ENCODE results near the gene SYNE2. TPM values are rescaled to one million over a fixed set of nuclear protein-coding genes. Genes with fewer than 3 reads are reported as not detected.
A peak's percentile ranks its signal among the peaks of the same experiment; 100 is the strongest.

The SYNE2 gene
- total RNA-seq, 1 experiment from 2014 or later, result 67.4 TPM

DNA sequence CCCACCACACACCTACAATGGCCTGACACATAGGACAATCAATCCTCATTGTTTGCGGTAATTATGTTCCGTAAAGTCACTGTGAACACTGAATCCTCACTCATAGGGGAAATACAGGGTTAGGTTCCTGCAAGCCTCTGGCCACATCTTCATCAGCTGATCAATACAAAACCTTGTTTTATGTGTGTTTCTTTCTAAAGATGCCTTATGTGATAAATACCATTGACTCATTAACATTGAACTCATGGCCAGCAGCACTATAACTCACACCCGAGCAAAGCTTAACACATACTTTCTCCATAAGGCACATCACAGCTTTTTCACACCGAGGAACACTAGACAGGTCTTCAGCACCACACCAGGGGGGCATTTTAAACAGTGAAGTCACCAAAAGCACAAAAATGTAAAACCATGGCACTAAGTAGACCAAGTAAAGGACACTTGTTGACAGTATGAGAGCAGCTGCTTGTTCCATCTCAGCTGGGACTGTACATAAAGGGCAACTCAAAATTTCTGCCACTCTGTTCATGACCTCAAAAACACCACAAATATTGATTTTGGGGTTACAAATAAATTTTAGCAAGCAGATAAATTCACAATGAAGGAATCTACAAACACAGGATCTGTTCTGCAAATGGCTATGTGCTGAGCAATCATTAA, 380.9 kb downstream of the SYNE2 start:
- peaks cover 28% of the 10 kb centered on the region for H3K36me3 Mint-ChIP-seq (ENCODE audit: insufficient read depth, unreplicated experiment)
- ChIA-PET POLR2A (interaction anchor here (0.6 to 0.7 kb wide), 2 partner anchors 67 to 76 kb away, joined by 3 read pairs; no protein-coding TSS in a partner anchor), CTCF (no interaction called here)
- H3K4me3 Mint-ChIP-seq (ENCODE audit: unreplicated experiment), result no peak overlapping the region
- H3K27me3 Mint-ChIP-seq (ENCODE audit: insufficient read depth, unreplicated experiment), result no peaks in the 10 kb centered on the region
- no TSS peak for BruUV-seq (replicated peaks)
- no peaks in the 10 kb centered on the region for H3K9me3 Mint-ChIP-seq (ENCODE audit: unreplicated experiment)
- TF ChIP-seq, protein P1, sequence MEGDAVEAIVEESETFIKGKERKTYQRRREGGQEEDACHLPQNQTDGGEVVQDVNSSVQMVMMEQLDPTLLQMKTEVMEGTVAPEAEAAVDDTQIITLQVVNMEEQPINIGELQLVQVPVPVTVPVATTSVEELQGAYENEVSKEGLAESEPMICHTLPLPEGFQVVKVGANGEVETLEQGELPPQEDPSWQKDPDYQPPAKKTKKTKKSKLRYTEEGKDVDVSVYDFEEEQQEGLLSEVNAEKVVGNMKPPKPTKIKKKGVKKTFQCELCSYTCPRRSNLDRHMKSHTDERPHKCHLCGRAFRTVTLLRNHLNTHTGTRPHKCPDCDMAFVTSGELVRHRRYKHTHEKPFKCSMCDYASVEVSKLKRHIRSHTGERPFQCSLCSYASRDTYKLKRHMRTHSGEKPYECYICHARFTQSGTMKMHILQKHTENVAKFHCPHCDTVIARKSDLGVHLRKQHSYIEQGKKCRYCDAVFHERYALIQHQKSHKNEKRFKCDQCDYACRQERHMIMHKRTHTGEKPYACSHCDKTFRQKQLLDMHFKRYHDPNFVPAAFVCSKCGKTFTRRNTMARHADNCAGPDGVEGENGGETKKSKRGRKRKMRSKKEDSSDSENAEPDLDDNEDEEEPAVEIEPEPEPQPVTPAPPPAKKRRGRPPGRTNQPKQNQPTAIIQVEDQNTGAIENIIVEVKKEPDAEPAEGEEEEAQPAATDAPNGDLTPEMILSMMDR (IDR thresholded peaks at IDR 0.05; ENCODE audit: unreplicated experiment), result no peak
- H3K4me1 Mint-ChIP-seq (ENCODE audit: insufficient read depth, unreplicated experiment), result peaks cover 18% of the 10 kb centered on the region
- H3K27ac Mint-ChIP-seq (ENCODE audit: low read depth, unreplicated experiment), result no peak overlapping the region
- DNase-seq (ENCODE audit: unreplicated experiment), result no peak
- intact Hi-C loops (cut with micrococcal nuclease), result loop anchor here (10.0 kb wide), 1 partner anchor 61 kb away; the partner anchor contains the start of gene ESR2

DNA sequence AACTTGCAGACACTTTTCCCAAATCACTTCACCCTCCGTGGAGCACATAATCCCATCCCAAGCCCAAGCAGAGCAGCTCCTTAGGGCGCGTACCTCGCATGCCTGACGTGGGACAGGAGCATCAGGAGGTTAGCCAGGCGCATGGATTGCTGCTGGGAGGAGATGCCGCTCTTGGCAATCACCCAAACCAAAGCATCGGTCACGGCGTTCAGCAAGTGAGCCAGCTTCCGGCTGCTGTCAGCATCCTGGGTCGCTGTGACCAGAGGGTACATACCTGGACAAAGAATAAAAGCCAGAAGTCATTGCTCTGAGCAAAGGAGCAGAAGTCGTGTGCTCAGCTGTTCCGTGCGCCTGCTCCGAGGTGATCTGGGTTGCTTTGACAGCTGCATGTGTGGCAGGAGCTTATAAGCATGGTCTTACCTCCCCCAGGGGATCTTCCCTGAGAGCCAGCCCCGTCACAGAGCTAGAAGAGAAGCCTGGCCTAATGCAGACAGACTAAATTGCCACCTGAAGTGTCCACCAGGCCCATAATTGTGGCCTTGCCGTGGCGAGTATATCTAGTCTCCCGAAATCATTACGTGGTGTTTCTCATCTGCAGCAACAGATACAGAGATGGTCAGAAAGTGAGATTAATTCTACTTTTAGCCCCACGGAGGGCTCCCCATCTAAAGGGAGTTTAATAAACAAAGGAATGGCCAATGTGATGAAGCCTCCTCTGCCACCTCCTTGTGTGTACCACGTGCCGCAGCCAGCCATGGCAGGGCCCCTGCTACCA, 382.3 kb downstream of the SYNE2 start:
- Mint-ChIP-seq H3K27me3 (ENCODE audit: insufficient read depth, unreplicated experiment) (no peaks in the 10 kb centered on the region), H3K4me1 (ENCODE audit: insufficient read depth, unreplicated experiment) (peaks cover 18% of the 10 kb centered on the region), H3K36me3 (ENCODE audit: insufficient read depth, unreplicated experiment) (peaks cover 20% of the 10 kb centered on the region), H3K4me3 (ENCODE audit: unreplicated experiment) (no peak overlapping the region), H3K27ac (ENCODE audit: low read depth, unreplicated experiment) (no peak overlapping the region), H3K9me3 (ENCODE audit: unreplicated experiment) (no peaks in the 10 kb centered on the region)
- ChIA-PET CTCF (interaction anchor here (0.6 to 1.3 kb wide), 2 partner anchors 68 to 195 kb away, joined by 3 to 6 read pairs; no protein-coding TSS in a partner anchor), POLR2A (interaction anchor here (0.6 kb wide), 1 partner anchor 203 kb away, joined by 3 read pairs; no protein-coding TSS in a partner anchor)
- intact Hi-C loops (cut with micrococcal nuclease), result loop anchor here (10.0 kb wide), 1 partner anchor 60 kb away; the partner anchor contains the start of gene ESR2
- TF ChIP-seq, protein P1 (IDR thresholded peaks at IDR 0.05; ENCODE audit: unreplicated experiment), result no peak
- DNase-seq (ENCODE audit: unreplicated experiment), result peak; percentile 57
- no TSS peak for BruUV-seq (replicated peaks)

DNA sequence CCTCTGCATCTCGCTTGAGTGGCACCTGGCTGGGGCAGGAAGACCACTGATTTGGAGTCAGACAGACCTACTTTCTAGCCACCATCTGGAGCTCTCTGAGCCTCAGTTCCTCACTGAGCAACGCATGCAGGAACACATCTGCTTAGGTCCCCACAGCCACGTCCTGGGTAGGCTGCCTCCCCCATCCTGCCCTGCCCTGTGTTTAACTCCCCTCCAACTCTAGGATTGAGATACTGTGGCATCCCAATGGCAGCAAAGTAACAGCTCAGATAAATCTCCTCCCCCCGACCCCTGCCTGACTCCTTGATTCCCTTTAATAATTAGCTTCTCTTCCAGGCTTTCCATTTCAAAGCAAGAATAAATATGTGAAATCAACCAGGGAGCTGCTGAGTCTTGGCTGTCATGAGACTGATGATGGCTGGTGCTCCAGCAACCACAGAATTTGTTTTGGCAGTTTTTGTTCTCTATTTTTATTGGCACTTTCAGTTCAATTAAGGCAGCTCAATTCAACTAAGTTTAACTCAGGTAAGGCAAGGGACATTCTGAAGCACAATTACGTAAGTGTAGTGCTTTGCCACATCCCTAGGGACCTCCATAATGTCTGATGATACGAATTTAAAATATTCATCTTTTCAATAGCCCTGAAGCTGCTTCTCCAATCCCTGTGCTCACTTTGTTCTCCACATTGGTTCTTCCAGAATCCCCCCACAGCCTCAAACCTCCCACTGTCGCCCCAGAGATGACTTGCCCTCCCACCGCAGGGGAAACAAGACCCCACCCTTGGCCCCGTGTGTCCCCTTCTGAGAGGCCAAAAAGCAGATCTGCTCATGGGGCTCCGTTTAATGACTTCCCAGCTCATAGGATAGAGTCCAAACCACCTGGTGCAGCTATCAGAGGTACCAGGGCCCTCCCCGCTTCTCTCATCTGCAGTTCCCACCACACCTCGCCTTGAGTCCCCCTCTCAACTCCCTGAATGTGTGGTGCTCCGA, 383.1 kb downstream of the SYNE2 start:
- TF ChIP-seq, protein P1 (IDR thresholded peaks at IDR 0.05; ENCODE audit: unreplicated experiment), result no peak
- ChIA-PET CTCF (interaction anchor here (0.5 to 1.4 kb wide), 3 partner anchors 67 to 1257 kb away, joined by 3 to 6 read pairs (median 3); no protein-coding TSS in a partner anchor), POLR2A (no interaction called here)
- DNase-seq (ENCODE audit: unreplicated experiment), result no peak
- no peaks in the 10 kb centered on the region for H3K27me3 Mint-ChIP-seq (ENCODE audit: insufficient read depth, unreplicated experiment)
- intact Hi-C loops (cut with micrococcal nuclease), result loop anchor here (10.0 kb wide), 1 partner anchor 59 kb away; the partner anchor contains the start of gene ESR2
- H3K27ac Mint-ChIP-seq (ENCODE audit: low read depth, unreplicated experiment), result no peak overlapping the region
- peaks cover 13% of the 10 kb centered on the region for H3K36me3 Mint-ChIP-seq (ENCODE audit: insufficient read depth, unreplicated experiment)
- no peak overlapping the region for H3K4me3 Mint-ChIP-seq (ENCODE audit: unreplicated experiment)
- H3K9me3 Mint-ChIP-seq (ENCODE audit: unreplicated experiment), result no peaks in the 10 kb centered on the region
- peaks cover 18% of the 10 kb centered on the region for H3K4me1 Mint-ChIP-seq (ENCODE audit: insufficient read depth, unreplicated experiment)
- BruUV-seq (replicated peaks), result no TSS peak

Measured in MCF 10A (cell line).